HG03103 (cell line): ENCODE measurements around the gene BCAS3.

Experiments used
- ATAC-seq: cut with Tn5 transposase; IDR thresholded peaks from one replicate; pipeline ENCODE4 v1.9.1; 2021; ENCODE audit warnings: low read depth; ENCODE audit not compliant: unreplicated experiment

Gene BCAS3

GRCh38 chr17:61364463-61364846, 686.8 kb downstream of the BCAS3 start:
- ATAC-seq: no peak

- ATAC-seq: no peak
These were observed 688.5 kb downstream of the BCAS3 start for GRCh38 chr17:61366076-61366714.

GRCh38 chr17:61366715-61367413, 689.2 kb downstream of the BCAS3 start:
- ATAC-seq: no peak

- ATAC-seq: no peak
These were observed 690.6 kb downstream of the BCAS3 start for GRCh38 chr17:61368049-61368831.

GRCh38 chr17:61368832-61369450, 691.3 kb downstream of the BCAS3 start:
- ATAC-seq: no peak

- no peak for ATAC-seq
These were observed 692.1 kb downstream of the BCAS3 start for GRCh38 chr17:61369751-61370150.

GRCh38 chr17:61371179-61371578, 693.5 kb downstream of the BCAS3 start:
- ATAC-seq: no peak

- ATAC-seq: no peak
These were observed 694.0 kb downstream of the BCAS3 start for GRCh38 chr17:61371606-61372005.

- no peak for ATAC-seq
These were observed 694.8 kb downstream of the BCAS3 start for GRCh38 chr17:61372436-61372835.

GRCh38 chr17:61376931-61377838, 699.5 kb downstream of the BCAS3 start:
- no peak for ATAC-seq

- ATAC-seq: no peak
These were observed 701.2 kb downstream of the BCAS3 start for GRCh38 chr17:61378658-61379456.

- no peak for ATAC-seq
These were observed 702.0 kb downstream of the BCAS3 start for GRCh38 chr17:61379457-61380216.

- ATAC-seq: no peak
These were observed 702.7 kb downstream of the BCAS3 start for GRCh38 chr17:61380217-61380835.

- no peak for ATAC-seq
These were observed 703.3 kb downstream of the BCAS3 start for GRCh38 chr17:61380836-61381525.

GRCh38 chr17:61381537-61381936, 703.9 kb downstream of the BCAS3 start:
- ATAC-seq: no peak

- ATAC-seq: no peak
These were observed 705.4 kb downstream of the BCAS3 start for GRCh38 chr17:61382796-61383688.
